A549 (cell line): ENCODE data around the gene PRR29.

Source experiments
- CBX8 ChIP-seq: fragments of 200-600 bp; sonication (generic); IDR thresholded peaks from 2 replicates; pipeline ENCODE4 v1.6.1; 2016
- CHD2 ChIP-seq: fragments of 150-350 bp; IDR thresholded peaks from 2 replicates; pipeline ENCODE4 v1.6.1; 2014; ENCODE audit warnings: low read length; ENCODE audit not compliant: partially characterized antibody
- EP300 ChIP-seq, 2 experiments: fragments of >200 bp; sonication (Bioruptor Twin); formaldehyde crosslinking; IDR thresholded peaks; 2 replicates in 1 of 2; 3 replicates in 1 of 2; pipeline ENCODE4 v1.6.1; 2016 to 2017
- ESRRA ChIP-seq: fragments of 150-350 bp; IDR thresholded peaks from 2 replicates; pipeline ENCODE4 v1.6.1; 2014; ENCODE audit warnings: mild to moderate bottlenecking, low read length, borderline replicate concordance
- GATA3 ChIP-seq: IDR thresholded peaks from 2 replicates; pipeline ENCODE4 v1.6.1; 2012; ENCODE audit warnings: borderline replicate concordance
- JUNB ChIP-seq: fragments of >200 bp; sonication (Bioruptor Twin); formaldehyde crosslinking; IDR thresholded peaks from 2 replicates; pipeline ENCODE4 v1.6.1; 2016
- KDM1A ChIP-seq: fragments of 200-600 bp; sonication (generic); IDR thresholded peaks from 2 replicates; pipeline ENCODE4 v1.6.1; 2016; ENCODE audit warnings: low read depth, mild to moderate bottlenecking
- RCOR1 ChIP-seq: fragments of 150-350 bp; IDR thresholded peaks from 2 replicates; pipeline ENCODE4 v1.6.1; 2014; ENCODE audit warnings: antibody characterized with exemption, low read length, low read depth
- TF ChIP-seq, protein P1 (sequence below): fragments of 450-650 bp; IDR thresholded peaks from 2 replicates; pipeline ENCODE4 v1.6.1; 2014; ENCODE audit warnings: antibody characterized with exemption
- TF ChIP-seq, protein P2 (sequence below): fragments of >200 bp; sonication (Bioruptor Twin); formaldehyde crosslinking; IDR thresholded peaks from 3 replicates; pipeline ENCODE4 v1.5.1; 2016

GRCh38 chr17:63973247-63973646 is 24.9 kb upstream of the PRR29 start:
- TF ChIP-seq, protein P1, sequence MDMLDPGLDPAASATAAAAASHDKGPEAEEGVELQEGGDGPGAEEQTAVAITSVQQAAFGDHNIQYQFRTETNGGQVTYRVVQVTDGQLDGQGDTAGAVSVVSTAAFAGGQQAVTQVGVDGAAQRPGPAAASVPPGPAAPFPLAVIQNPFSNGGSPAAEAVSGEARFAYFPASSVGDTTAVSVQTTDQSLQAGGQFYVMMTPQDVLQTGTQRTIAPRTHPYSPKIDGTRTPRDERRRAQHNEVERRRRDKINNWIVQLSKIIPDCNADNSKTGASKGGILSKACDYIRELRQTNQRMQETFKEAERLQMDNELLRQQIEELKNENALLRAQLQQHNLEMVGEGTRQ: no peak
- TF ChIP-seq, protein P2, sequence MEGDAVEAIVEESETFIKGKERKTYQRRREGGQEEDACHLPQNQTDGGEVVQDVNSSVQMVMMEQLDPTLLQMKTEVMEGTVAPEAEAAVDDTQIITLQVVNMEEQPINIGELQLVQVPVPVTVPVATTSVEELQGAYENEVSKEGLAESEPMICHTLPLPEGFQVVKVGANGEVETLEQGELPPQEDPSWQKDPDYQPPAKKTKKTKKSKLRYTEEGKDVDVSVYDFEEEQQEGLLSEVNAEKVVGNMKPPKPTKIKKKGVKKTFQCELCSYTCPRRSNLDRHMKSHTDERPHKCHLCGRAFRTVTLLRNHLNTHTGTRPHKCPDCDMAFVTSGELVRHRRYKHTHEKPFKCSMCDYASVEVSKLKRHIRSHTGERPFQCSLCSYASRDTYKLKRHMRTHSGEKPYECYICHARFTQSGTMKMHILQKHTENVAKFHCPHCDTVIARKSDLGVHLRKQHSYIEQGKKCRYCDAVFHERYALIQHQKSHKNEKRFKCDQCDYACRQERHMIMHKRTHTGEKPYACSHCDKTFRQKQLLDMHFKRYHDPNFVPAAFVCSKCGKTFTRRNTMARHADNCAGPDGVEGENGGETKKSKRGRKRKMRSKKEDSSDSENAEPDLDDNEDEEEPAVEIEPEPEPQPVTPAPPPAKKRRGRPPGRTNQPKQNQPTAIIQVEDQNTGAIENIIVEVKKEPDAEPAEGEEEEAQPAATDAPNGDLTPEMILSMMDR: no peak
- TF ChIP-seq EP300 (IDR thresholded peaks at IDR 0.05): no peak
- no peak for TF ChIP-seq JUNB
- no peak for TF ChIP-seq CHD2
- no peak for TF ChIP-seq CBX8
- no peak for TF ChIP-seq RCOR1
- TF ChIP-seq GATA3: no peak
- no peak for TF ChIP-seq KDM1A
- TF ChIP-seq ESRRA: no peak
